Esophagus squamous epithelium (tissue), 5 donors: Measurements from ENCODE around the gene USP37. TPM values are rescaled to one million over a fixed set of nuclear protein-coding genes. Genes with fewer than 3 reads are reported as not detected.
A peak's percentile ranks its signal among the peaks of the same experiment; 100 is the strongest.

Experiments
- DNase-seq: peaks from one replicate; lab custom pipeline; 2025; lab: John Stamatoyannopoulos, UW
- H3K27ac ChIP-seq, 4 donors: fragments of 200-600 bp; sonication (generic); one replicate each; pipeline ENCODE4 v1.5.1; 2016 to 2019; ENCODE audit warnings: mild to moderate bottlenecking in 1 of 4
- H3K27me3 ChIP-seq, 4 donors: fragments of 200-600 bp; sonication (generic); 1 replicate in 3 of 4; 2 replicates in 1 of 4; pipeline versions ENCODE4 v1.5.1 to v1.6.0; 2017 to 2021; ENCODE audit warnings: antibody characterized with exemption in 1 of 4
- H3K36me3 ChIP-seq, 3 donors: fragments of 200-600 bp; sonication (generic); one replicate each; pipeline ENCODE4 v1.5.1; 2016 to 2019
- H3K4me1 ChIP-seq, 3 donors: fragments of 200-600 bp; sonication (generic); one replicate each; pipeline ENCODE4 v1.5.1; 2017 to 2019
- H3K4me3 ChIP-seq, 4 donors: fragments of 200-600 bp; sonication (generic); 1 replicate in 3 of 4; 2 replicates in 1 of 4; pipeline ENCODE4 v1.5.1; 2016 to 2019; ENCODE audit warnings: mild to moderate bottlenecking in 2 of 4, moderate library complexity in 1 of 4
- H3K9me3 ChIP-seq, 3 donors: fragments of 200-600 bp; sonication (generic); one replicate each; pipeline ENCODE4 v1.5.1; 2016 to 2019
- CTCF ChIP-seq, 6 experiments: fragments of 450-650 bp in 4 of 6; fragments of 200-600 bp in 2 of 6; sonication (generic) in 2 of 6; IDR thresholded peaks; one replicate each; pipeline ENCODE4 v1.5.1; 2016 to 2019; ENCODE audit warnings: antibody characterized with exemption in 6 of 6, mild to moderate bottlenecking in 4 of 6, moderate library complexity in 4 of 6
- POLR2A ChIP-seq, 4 donors: fragments of 450-650 bp; IDR thresholded peaks; one replicate each; pipeline ENCODE4 v1.6.1; 2017; ENCODE audit warnings: antibody characterized with exemption in 4 of 4, mild to moderate bottlenecking in 4 of 4, moderate library complexity in 3 of 4
- WGBS, 2 donors: methylation state at CpG; one replicate each; pipeline ENCODE4 v1.1.5; 2018; 5-methylcytosine and 5-hydroxymethylcytosine counted together
- intact Hi-C: fragments of 100-400 bp; cut with DNase I; formaldehyde crosslinking; loops from one replicate; pipeline ENCODE4 v1.15.0; 2022
- total RNA-seq, 4 donors: library from RNA; depleted of rRNA; stranded (reverse); fragments of >200 nt; gene quantifications; one replicate each; pipeline ENCODE4 v1.1.0, GENCODE V29; 2016
- donor health status: DM: yes; HTN: yes; CAD: no.

Gene USP37
- total RNA-seq, 4 donors from 2014 or later: 6.0 to 10.9 (median 7.8) TPM

- WGBS, 2 donors: 93 to 94% methylated on average over 3 to 6 of the region's 9 CpGs
- Histone ChIP-seq H3K27ac (no peak within 1 kb of the TSS), H3K27me3 (no peaks in the 10 kb centered on the region), H3K4me1 (no peaks in the 10 kb centered on the region), H3K9me3 (no peaks in the 10 kb centered on the region), H3K36me3 (no peaks in the 10 kb centered on the region), H3K4me3 (no peak within 1 kb of the TSS)
- intact Hi-C loops: loop anchor here (5.0 kb wide), 1 partner anchor 43 kb away; no protein-coding TSS in a partner anchor
- TF ChIP-seq POLR2A (IDR thresholded peaks at IDR 0.05) (no peak), CTCF (IDR thresholded peaks at IDR 0.05) (no peak)
- no peak for DNase-seq
These were observed 149.3 kb downstream of the USP37 start, which contains the start of gene VIL1 for GRCh38 chr2:218418717-218419458. Gene VIL1 (plus strand): TSS chr2:218419123. CDS start chr2:218423779, 4,656 bp downstream.

GRCh38 chr2:218418321-218418716, 149.8 kb downstream of the USP37 start:
- Histone ChIP-seq H3K36me3 (no peaks in the 10 kb centered on the region), H3K4me1 (no peaks in the 10 kb centered on the region), H3K27ac (no peak overlapping the region), H3K9me3 (no peaks in the 10 kb centered on the region), H3K27me3 (no peaks in the 10 kb centered on the region), H3K4me3 (no peak overlapping the region)
- no peak for DNase-seq
- WGBS, 2 donors: 78% methylated on average over 3 of the region's 5 CpGs; no CpG with 5 or more reads in 1 of the 2 donors
- intact Hi-C loops: loop anchor here (5.0 kb wide), 1 partner anchor 44 kb away; no protein-coding TSS in a partner anchor
- TF ChIP-seq POLR2A (IDR thresholded peaks at IDR 0.05) (no peak), CTCF (IDR thresholded peaks at IDR 0.05) (no peak)

- no peaks in the 10 kb centered on the region for H3K27me3 ChIP-seq
- no peak for DNase-seq
- no peaks in the 10 kb centered on the region for H3K9me3 ChIP-seq
- peaks cover 19 to 29% (median 21%) of the 10 kb centered on the region in 3 donors for H3K36me3 ChIP-seq
- intact Hi-C loops: loop anchor here (10.0 kb wide), 1 partner anchor 247 kb away; the partner anchor contains the start of genes BCS1L and ZNF142
- TF ChIP-seq POLR2A (IDR thresholded peaks at IDR 0.05) (no peak), CTCF (IDR thresholded peaks at IDR 0.05) (no peak)
- H3K4me3 ChIP-seq: no peak overlapping the region
- peaks cover 31 to 52% (median 39%) of the 10 kb centered on the region in 3 donors for H3K4me1 ChIP-seq
- 36 to 72% methylated on average over 3 to 8 of the region's 8 CpGs for WGBS, 2 donors
- peak overlapping the region in 2 of 4 donors; percentile 87 to 95 for H3K27ac ChIP-seq
These were observed 160.4 kb downstream of the USP37 start for GRCh38 chr2:218407717-218408116.

- Histone ChIP-seq H3K36me3 (peaks cover 24 to 36% (median 28%) of the 10 kb centered on the region in 3 donors), H3K27ac (peak overlapping the region; percentile 87 to 95 (median 89)), H3K4me3 (peak overlapping the region; percentile 32 to 68 (median 46)), H3K9me3 (no peaks in the 10 kb centered on the region), H3K4me1 (peaks cover 37 to 58% (median 46%) of the 10 kb centered on the region in 3 donors), H3K27me3 (no peaks in the 10 kb centered on the region)
- WGBS, 2 donors: 4 to 15% methylated on average over 11 to 13 of the region's 13 CpGs
- no peak for DNase-seq
- no peak for TF ChIP-seq CTCF (IDR thresholded peaks at IDR 0.05)
- peak in 1 of 4 donors; percentile 6 for TF ChIP-seq POLR2A (IDR thresholded peaks at IDR 0.05)
- intact Hi-C loops: loop anchor here (10.0 kb wide), 1 partner anchor 248 kb away; the partner anchor contains the start of genes BCS1L and ZNF142
These were observed 161.1 kb downstream of the USP37 start for GRCh38 chr2:218406949-218407618.
